ENCODE data around the gene SORL1-AS1.

The SORL1-AS1 gene

GRCh38 chr11:121426476-121427399 is 26.0 kb downstream of the SORL1-AS1 start:
- H3K27me3 ChIP-seq: no peaks in the 10 kb centered on the region
- DNase-seq: peak in 1 of 2 donors; percentile 37
- intact Hi-C loops (cut with DNase I; ENCODE audit: low total_unique reads): no loop called here
- TF ChIP-seq CTCF (IDR thresholded peaks at IDR 0.05): peak in 2 of 4 experiments; percentile 7 to 10
- no peak for TF ChIP-seq POLR2A (IDR thresholded peaks at IDR 0.05)
- H3K9me3 ChIP-seq: no peaks in the 10 kb centered on the region
- no peaks in the 10 kb centered on the region for H3K4me1 ChIP-seq
- H3K4me3 ChIP-seq: peak overlapping the region in 1 of 2 donors; percentile 15
- H3K36me3 ChIP-seq: no peaks in the 10 kb centered on the region
- no peak overlapping the region for H3K27ac ChIP-seq

GRCh38 chr11:121425828-121426227 is 26.9 kb downstream of the SORL1-AS1 start:
- TF ChIP-seq POLR2A (IDR thresholded peaks at IDR 0.05) (no peak), CTCF (IDR thresholded peaks at IDR 0.05) (no peak)
- Histone ChIP-seq H3K4me1 (no peaks in the 10 kb centered on the region), H3K27ac (no peak overlapping the region), H3K36me3 (no peaks in the 10 kb centered on the region), H3K27me3 (no peaks in the 10 kb centered on the region), H3K4me3 (no peak overlapping the region), H3K9me3 (no peaks in the 10 kb centered on the region)
- intact Hi-C loops (cut with DNase I; ENCODE audit: low total_unique reads): no loop called here
- no peak for DNase-seq

GRCh38 chr11:121422675-121423074 is 30.1 kb downstream of the SORL1-AS1 start:
- DNase-seq: no peak
- H3K4me1 ChIP-seq: no peaks in the 10 kb centered on the region
- intact Hi-C loops (cut with DNase I; ENCODE audit: low total_unique reads): no loop called here
- no peak overlapping the region for H3K4me3 ChIP-seq
- no peak overlapping the region for H3K27ac ChIP-seq
- no peaks in the 10 kb centered on the region for H3K36me3 ChIP-seq
- TF ChIP-seq CTCF (IDR thresholded peaks at IDR 0.05) (no peak), POLR2A (IDR thresholded peaks at IDR 0.05) (no peak)
- no peaks in the 10 kb centered on the region for H3K27me3 ChIP-seq
- no peaks in the 10 kb centered on the region for H3K9me3 ChIP-seq

GRCh38 chr11:121421149-121421901 is 31.4 kb downstream of the SORL1-AS1 start:
- H3K27me3 ChIP-seq: no peaks in the 10 kb centered on the region
- no peak overlapping the region for H3K4me3 ChIP-seq
- TF ChIP-seq CTCF (IDR thresholded peaks at IDR 0.05) (no peak), POLR2A (IDR thresholded peaks at IDR 0.05) (no peak)
- H3K9me3 ChIP-seq: no peaks in the 10 kb centered on the region
- H3K27ac ChIP-seq: no peak overlapping the region
- H3K4me1 ChIP-seq: no peaks in the 10 kb centered on the region
- DNase-seq: no peak
- H3K36me3 ChIP-seq: no peaks in the 10 kb centered on the region
- intact Hi-C loops (cut with DNase I; ENCODE audit: low total_unique reads): no loop called here

- DNase-seq: no peak
- TF ChIP-seq POLR2A (IDR thresholded peaks at IDR 0.05): no peak
- TF ChIP-seq CTCF (IDR thresholded peaks at IDR 0.05): no peak
- no peak overlapping the region for H3K4me3 ChIP-seq
- H3K9me3 ChIP-seq: no peaks in the 10 kb centered on the region
- H3K36me3 ChIP-seq: no peaks in the 10 kb centered on the region
- H3K4me1 ChIP-seq: no peaks in the 10 kb centered on the region
- intact Hi-C loops (cut with DNase I; ENCODE audit: low total_unique reads): no loop called here
- no peak overlapping the region for H3K27ac ChIP-seq
- H3K27me3 ChIP-seq: no peaks in the 10 kb centered on the region
Measured at GRCh38 chr11:121420398-121420797, 32.4 kb downstream of the SORL1-AS1 start.

All from uterus (tissue), 3 donors.